Measurements from ENCODE around the gene SNX14.
"Not testable (repeated sequence)": the region's sequence is repeated elsewhere in the genome, so short reads cannot be mapped to it uniquely, and the experiment has no call there.

The SNX14 gene

DNA sequence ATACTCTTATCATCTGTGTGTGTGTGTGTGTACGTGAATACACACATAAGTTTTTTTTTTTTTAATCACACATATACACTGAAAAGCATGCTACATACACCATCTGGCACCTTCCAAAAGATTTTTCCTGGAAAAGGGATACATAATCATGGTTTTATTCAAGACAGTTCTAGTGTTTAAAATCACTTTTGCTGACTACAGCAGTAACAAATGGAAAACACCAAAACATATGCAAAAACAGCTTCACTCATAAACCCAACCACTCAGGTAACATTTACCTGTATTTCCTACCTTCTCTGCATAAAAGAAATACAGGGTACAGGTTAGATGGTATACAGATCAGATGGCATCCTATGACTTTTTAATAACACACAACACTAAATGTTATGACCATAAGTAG lies 2.5 kb downstream of the SNX14 start:
- DNase-seq, result no peak

DNA sequence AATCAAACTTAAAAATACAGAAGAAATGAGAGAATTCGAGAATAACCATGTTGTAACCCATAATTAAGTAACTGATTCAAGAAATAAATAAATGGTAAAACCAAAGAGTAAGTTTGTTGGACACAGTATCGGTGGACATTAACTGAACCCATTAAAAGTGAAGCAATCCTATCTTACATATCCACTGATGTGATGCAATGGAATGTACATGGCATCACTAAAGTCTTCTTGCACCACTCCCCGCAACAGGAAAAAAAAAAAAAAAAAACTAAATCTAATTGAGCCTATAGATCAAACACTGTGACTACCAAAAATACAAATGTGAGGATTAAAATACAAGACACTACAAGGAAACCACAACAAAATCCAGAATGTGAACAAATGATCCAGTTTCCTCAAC lies 7.9 kb downstream of the SNX14 start:
- DNase-seq, result no peak

DNA sequence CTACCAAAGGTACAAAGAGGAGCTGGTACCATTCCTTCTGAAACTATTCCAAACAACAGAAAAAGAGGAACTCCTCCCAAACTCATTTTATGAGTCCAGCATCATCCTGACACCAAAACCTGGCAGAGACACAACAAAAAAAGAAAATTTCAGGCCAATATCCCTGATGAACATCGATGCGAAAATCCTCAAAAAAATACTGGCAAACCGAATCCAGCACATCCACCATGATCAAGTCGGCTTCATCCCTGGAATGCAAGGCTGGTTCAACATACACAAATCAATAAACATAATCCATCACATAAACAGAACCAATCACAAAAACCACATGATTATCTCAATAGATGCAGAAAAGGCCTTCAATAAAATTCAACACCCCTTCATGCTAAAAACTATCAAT lies 10.8 kb downstream of the SNX14 start:
- not testable (repeated sequence) for DNase-seq

DNA sequence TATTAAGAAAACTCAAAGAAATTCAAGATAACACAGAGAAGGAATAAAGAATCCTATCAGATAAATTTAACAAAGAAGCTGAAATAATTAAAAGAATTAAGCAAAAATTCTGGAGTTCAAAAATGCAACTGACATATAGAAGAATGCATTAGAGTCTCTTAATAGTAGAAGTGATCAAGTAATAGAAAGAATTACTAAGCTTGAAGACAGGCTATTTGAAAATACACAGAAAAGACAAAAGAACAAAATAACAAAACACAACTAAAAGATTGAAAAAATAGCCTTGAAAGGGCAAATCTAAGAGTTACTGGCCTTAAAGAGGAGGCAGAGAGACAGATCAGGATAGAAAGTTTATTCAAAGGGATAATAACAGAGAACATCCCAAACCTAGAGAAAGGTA lies 12.1 kb downstream of the SNX14 start:
- DNase-seq, result no peak

DNA sequence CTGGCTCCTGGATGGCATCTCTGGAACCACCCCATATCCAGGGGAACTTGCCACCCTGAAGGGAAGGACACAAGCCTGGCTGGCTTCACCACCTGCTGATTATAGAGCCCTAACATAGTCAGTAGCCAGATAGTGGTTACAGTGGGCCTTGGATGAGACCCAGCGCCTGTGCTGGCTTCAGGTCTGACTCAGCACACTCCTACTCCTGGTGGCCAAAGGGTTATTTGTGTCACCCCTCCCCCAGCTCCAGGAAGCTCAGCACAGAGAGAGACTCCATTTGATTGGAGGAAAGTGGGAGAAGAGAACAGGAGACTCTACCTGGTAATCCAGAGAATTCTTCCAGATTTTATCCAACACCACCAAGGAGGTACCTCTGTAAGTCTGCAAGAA lies 12.8 kb downstream of the SNX14 start:
- DNase-seq, result no peak

DNA sequence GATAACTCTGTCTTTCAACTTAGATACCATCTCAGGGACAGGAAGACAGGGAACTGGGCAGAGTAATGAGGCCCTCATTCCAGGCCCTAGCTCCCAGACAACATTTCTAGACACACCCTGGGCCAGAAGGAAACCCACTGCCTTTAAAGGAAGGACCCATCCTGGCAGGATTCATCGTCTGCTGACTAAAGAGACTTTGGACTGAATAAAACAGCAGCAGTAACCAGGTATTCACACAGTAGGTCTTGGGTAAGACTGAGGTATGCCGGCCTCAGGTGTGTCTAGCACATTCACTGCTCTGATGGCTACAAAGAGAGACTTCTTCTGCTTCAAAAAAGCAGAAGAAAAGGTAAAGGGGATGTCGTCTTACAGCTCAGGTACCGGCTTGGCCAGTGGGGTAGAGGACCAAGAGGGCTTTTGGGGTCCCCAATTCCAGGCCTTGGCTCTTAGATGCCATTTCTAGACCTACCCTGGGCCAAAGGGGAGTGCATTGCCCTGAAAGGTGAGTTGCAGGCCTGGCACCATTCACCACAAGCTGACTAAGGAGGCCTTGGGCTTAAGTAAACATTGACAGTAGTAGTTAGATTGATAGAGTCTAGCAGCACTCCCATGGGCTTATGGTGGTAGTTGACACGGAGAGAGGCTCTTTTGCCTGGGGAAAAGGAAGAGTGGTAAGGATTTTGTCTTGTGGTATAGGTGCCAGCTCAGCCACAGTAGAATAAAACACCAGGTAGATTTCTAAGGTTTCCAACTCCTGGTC lies 13.4 kb downstream of the SNX14 start:
- DNase-seq, result no peak

DNA sequence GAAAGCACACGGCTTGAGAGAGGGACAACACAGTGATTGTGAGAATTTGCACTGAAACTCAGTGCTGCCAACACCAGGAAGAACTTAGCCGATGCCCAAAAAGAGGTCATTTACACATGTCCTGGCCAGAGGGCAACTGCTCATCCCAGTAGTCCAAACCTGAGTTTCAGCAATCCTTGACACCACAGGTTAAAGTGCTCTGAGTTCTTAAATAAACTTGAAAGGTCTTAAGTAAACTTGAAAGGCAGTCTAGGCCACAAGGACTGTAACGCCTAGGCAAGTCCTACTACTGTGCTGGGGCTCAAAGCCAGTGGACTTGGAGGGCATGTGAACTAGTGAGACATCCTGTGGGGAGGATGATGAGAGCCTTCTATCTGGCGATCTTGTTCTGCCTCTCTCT lies 14.1 kb downstream of the SNX14 start:
- DNase-seq, result no peak

DNA sequence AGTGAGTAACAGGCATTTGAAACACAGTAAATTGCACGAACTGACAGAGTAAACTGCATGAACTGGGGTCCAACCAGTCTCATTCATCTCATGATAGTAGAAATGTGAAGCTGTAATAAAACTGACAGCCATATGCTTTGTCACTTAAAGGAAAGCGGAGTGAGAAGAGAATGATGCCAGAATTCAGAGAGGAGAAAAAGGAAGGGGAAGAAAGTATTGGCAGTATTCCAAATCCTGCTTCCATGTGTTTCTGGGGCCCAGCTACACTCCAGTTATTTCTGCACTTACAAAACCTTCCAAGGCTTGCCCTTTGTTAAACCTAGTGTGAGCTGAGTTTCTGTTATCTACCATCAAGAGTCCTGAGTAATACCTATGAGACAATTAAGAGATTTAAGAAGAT lies 17.2 kb downstream of the SNX14 start:
- DNase-seq, result no peak

DNA sequence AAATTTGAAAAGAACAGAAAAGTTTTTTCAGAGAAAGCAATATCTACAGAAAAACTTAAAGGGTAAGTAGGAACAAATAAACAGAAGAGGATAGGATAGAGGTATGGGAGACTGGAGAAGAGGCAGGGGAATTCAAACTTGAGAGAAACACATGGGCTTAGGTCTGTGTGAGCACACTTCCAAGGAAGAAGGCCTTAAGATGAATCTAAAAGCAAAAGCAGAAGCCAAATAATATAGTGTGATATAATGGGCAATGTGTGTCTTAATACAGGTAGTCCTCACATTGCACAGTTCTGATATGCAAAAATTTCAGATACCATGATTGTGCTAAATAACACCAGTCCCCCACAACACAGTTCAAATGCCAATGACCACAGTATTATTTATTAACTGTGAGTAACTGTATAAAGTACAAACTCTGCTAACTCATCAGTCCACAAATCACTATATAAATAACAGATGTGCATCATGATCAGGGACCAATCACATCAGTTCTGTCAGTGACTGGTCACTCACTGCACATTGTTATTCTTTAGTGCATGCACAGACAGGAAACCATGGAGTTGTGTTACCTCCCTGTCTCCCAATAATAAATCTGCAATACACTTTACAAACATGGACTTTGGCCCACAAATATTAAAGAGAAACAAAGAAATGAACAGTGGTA lies 18.6 kb downstream of the SNX14 start:
- no peak for DNase-seq

DNA sequence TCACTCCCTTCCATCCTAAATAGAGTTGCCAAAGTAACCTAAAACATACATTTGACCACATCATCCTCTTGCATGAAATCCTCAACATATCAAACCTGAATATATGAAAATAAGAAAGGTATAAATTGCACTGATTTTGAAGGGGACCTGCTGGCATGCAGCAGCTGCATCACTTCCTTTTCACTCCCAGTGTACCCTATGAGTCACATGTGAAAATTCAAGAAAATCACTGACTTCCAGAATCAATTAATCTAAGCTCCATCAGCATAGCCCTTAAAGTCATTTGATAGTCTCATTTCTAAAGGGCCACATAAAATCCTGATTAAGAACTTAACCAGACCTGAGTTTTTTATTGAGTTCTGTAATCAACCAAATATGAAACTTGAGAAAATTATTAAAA lies 24.3 kb downstream of the SNX14 start:
- no peak for DNase-seq

DNA sequence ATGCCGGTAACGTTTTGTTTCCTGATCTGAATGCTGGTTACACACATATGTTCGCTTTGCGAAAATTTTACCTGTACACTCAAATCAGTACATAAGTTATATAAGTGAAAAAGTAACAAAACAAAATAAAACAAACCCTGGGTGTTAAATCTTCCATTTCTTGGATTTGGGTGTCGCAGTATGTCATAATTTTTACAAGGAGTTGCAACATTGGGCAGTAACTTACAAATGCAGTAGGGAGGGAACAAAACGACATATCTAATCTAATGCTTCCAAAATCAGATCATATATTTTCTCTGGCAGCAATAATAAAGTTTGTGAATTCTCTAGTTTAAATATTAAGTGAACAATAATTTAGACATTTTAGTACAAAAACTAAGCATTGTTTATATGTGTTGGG lies 25.2 kb downstream of the SNX14 start:
- DNase-seq, result no peak

DNA sequence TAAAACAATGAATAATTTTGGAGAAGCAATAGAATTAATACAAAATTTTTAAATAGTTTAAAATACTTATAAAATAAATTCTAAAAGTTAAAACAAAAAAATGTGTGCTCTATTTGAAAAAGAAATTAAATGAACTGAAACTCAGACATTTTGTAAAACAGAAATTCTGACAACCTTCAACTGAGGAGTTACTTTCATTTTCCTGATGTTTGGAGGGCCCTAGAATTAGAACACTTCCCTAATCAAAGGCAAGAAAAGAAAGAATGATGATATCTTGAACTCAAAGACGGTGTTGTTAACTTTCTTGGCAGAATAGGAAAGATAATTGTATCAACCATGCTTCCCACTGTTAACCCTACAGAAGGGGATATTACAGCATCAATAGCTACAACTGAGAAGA lies 27.9 kb downstream of the SNX14 start:
- DNase-seq, result no peak

DNA sequence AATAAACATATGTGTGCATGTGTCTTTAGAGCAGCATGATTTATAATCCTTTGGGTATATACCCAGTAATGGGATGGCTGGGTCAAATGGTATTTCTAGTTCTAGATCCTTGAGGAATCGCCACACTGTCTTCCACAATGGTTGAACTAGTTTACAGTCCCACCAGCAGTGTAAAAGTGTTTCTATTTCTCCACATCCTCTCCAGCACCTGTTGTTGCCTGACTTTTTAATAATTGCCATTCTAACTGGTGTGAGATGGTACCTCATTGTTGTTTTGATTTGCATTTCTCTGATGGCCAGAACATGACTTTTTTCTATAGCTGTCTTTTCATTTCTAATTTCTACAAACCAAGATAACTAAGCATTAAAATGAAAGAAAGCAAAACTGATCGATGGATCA lies 29.4 kb downstream of the SNX14 start:
- DNase-seq, result not testable (repeated sequence)

DNA sequence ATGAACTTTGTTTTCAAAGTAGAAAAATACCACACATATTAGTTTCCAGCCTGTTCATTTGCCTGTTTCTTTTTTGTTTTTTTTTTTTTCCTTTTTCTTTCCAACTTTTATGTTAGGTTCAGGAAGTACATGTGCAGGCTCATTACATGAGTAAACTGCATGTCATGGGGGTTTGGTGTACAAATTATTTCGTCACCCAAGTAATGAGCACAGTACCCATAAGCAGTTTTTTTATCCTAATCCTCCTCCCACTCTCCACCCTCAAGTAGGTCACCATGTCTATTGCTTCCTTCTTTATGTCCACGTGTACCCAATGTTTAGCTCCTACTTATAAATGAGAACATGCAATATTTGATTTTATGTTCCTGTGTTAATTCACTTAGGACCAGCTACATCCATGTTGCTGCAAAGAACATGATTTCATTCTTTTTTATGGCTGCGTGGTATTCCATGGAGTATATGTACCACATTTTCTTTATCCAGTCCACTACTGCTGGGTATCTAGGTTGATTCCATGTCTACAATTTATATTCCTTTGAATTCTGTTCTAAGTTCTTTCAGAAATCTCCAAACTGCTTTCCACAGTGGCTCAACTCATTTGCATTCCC lies 31.8 kb downstream of the SNX14 start:
- DNase-seq, result no peak

DNA sequence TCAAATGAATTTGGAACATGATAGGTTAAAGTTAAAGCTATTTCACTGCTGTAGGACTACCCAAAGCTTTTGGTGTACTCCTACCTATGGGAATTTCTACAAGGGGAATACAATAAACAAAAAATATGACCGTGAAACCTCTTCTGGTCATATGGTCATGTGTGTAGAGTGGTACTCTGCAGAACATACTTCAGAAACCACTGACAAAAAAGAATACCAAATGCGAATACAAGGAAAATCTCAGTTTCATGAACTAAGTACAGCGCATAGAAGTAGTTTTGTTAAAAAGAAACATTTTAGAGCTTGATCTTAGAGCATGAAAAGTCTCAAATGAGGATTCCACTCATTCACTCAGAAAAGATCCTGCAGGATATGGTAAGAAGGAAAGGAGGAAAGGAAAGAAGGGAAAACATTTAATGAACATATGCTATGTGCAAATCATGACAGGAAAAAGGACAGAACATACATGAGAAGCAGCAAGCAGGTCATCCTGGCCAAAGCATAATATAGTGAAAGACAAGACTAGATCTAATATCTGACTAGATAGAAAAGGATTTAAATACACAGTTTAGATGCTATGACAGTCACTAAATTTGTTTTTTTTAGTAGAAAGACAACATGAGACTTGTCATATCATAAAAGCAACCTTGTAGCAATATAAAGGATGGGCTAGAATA lies 36.5 kb downstream of the SNX14 start:
- no peak for DNase-seq

DNA sequence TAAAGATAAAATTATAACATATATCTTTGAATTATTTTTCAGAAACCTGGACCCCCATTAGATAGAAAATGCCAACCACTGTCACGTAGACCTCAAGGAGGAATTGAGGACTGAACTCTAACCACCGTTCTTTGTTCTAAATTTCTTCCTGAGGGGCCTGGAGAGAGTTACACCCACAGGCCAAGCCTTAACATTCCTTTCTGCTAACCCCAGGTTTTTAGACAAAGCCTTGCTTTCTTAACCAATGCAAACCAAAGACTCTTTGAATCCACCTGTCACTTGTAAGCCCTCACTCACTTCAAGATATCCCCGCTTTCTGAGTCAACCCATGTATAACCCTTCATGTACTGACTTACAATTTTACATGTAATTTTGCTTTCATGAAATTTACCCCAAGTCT lies 41.0 kb downstream of the SNX14 start:
- DNase-seq, result no peak

DNA sequence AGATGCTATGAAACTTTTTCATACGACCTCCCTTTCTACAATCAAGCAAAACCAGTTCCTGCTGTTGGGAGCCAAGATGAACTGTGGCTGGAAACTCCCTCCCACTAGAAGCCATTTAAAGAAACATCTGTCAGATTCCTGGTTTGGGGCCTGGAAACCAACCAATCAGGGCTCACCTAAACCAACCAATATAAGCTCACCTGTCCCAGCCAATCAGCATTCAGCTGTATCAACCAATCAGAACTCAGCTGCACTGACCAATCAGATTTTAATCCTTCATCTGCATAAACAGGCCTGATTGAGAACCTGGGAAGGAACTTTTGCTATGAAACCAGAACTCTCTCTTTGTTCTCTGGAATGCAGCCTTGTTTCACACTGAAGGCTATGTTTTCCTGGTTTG lies 42.4 kb downstream of the SNX14 start:
- no peak for DNase-seq

DNA sequence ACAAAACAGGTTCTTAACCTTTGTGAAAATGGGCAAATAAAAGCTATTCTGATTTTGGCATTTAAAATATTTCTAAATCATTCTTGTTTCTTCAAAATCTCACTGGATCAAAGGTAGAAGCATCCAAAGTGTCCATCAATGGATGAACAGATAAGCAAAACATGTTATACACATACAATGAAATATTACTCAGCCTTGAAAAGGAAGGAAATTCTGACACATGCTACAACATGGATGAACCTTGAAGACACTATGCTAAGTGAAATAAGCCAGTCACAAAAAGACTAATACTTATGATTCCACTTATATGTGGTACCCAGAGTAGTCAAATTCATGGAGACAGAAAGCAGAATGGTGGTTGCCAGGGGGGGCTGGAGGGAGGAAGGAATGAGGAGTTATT lies 45.9 kb downstream of the SNX14 start:
- no peak for DNase-seq

DNA sequence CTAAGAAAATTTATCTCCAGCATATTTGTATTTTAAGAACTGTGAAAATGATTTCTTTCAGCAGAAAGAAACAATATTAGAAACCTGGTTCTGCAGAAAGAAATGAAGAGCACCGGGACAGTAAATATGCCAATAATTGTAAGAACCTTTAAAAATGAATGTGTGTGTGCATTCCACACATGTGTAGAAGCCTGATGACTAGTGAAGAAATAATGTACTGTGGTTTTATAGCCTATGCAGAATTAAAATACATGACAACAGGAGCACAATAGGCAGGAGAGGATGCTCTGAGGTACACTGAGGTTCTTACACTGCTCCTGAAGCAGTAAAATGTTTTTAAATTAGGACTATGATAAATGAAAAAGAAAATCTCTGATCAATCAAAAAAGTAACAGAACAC lies 48.9 kb downstream of the SNX14 start:
- DNase-seq, result no peak

DNA sequence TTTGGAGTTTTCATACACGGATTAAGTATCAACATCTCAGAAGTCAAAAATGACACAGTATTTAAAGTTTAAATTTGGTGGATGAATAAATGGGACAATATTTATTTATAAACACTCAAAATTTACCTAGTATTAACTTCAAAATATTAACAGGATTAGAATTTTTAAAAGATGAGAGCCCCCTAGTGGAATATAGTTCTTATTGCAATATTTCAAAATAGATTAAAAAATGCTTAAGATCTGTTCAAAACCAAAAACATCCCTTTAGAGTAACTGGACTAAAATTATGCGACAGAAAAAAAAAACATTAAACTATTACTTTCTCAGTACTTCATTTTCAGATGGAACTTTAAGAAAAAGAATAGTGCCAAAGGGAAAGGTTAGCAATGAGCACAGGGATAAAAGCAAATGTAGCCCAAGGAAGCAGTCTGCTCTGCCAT lies 56.6 kb downstream of the SNX14 start:
- DNase-seq, result no peak

DNA sequence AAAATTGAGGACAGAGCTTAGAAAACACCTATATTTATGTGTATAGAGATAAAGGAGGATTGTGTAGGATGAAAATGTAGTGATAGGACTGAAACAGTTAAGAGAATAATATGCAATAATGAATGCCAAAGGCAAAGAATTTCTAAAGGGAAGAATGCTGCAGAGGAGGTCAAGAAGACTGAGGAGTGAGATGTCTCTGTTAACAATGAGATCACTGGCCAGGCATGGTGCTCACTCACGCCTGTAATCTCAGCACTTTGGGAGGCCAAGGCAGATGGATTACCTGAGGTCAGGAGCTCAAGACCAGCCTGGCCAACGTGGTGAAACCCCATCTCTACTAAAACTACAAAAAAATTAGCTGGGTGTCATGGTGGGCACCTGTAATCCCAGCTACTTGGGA lies 69.4 kb downstream of the SNX14 start:
- DNase-seq, result not testable (repeated sequence)

DNA sequence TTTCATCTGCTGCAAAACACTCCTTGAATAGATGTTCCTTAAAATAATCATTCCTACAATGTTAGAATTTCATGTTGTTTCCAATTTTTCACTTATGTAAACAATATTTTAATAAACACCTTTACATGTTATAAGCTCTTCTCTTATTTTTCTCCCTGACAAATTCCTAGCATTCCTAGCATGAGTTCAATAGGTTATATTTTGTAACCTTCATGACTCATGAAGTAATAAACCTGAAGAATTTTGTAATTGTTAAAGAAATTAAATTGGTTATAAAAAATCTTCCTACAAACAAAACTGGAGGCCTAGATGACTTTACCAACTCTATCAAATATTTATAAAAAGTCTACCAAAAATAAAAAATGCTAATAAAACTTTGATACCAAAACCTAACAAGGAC lies 77.5 kb downstream of the SNX14 start:
- DNase-seq, result no peak

DNA sequence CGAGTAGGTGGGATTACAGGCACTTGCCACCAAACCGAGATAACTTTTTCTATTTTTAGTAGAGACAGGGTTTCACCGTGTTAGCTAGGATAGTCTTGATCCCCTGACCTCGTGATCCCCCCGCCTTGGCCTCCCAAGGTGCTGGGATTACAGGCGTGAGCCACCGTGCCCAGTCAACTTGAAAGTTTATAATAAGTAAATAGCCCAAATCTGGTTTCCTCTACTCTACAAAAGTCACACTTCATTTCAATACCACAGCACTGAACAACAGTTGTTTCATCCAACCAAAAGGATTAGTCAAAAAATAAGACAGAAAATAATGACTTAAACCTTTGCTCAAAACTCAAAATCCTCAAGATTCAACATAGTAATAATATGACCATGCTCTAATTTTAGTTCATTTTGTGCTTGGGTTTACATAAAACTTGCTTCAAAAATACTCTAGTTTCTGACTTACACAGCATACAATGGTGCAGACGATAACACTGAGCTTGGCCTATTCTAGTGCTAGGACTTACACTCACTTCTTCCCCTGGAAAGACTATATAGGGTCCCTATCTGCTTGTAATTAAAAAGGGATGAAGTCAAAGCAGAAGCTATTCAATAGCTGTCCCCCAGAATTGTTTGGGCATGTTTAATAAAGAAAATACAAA lies 87.1 kb downstream of the SNX14 start:
- no peak for DNase-seq
